NCI-H345 (cell line): ENCODE results near the gene PARD3B.
A peak's percentile ranks its signal among the peaks of the same experiment; 100 is the strongest.

Experiments used
- DNase-seq: peaks from one replicate; lab custom pipeline; 2025; lab: John Stamatoyannopoulos, UW

PARD3B gene

DNA sequence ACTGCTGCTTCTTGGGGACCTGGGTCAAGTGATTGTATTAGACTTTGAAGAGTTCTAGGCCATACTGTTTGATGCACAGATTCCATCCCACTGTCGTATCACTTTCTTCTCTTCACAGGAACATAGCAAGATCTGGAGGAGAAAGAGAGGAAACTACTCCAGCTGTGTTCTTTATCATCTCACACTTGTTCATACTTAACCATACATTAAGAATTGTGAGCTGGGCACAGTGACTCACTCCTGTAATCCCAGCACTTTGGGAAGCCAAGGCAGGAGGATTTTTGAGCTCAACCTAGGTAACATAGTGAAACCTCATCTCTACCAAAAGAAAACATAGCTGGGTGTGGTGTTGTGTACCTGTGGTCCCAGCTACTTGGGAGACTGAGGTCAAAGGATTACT is 111.7 kb downstream of the PARD3B start:
- DNase-seq: no peak

GRCh38 chr2:204662956-204663355 is 117.7 kb downstream of the PARD3B start:
- DNase-seq: no peak

DNA sequence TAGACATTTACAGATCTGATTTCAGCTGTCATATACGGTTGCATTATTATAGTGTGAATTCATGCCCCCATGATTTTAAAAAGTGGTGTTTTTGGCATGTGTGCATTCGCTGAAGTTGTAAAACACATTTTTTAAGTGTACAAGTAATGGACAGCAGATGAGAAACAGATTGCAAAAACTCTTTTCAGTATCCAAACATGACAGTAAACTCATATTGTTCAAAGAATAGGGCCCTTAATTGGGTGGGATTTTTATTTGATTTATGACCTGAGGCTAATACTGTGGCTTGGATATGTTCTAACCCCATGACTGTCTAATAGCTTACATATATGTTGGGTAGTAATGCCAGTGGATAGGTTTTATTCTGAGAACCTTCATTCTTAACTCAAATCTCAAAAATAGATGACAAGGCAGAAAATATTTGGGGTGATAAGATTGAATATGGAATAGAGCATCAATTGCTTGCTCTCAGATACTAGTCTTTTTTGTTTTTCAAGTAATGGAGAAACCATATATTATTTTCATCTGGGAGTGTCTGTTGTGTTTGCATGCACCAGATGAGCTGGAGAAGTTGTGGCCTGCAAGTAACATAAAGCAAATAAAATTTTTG is 118.6 kb downstream of the PARD3B start:
- DNase-seq: no peak

DNA sequence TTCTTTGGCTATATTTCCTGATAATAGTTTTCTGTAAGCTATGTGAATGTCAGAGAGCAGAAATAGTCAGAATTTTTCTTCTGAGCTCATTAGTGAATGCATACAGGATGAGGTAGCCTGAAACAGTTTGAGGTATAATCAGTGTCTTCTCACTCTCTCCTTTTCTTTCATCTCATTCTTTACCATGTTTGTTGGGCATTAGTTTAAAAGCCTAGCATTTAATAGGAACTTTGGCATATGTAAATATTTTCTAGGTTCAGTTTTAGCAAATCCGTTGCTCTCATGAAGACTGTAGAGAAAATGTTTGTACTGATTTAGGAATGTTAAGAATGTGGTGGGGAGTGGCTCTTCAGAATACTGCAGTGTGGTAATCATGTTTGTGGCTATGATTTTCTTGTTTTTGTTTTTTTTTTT is 119.4 kb downstream of the PARD3B start:
- no peak for DNase-seq

- no peak for DNase-seq
Observed at GRCh38 chr2:204665207-204665606, 119.9 kb downstream of the PARD3B start.

DNA sequence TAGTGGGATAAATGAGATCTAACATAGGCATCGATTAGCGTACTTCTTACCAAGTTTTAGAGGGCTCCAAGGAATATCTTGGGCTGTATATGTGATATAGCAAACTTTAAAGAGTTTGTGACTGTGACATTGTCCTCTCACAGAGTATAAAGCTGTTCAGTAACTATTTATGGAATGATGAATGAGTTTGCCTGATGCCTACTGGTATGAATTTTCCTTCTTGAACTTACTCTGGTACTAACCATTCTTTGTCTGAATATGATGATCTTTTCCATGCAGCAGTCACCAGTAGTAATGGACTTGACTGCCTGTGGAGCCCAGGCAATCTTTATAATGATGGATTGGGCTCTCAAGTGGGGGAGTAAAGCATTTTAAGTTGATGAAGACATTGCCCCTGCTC is 120.5 kb downstream of the PARD3B start:
- DNase-seq: no peak

GRCh38 chr2:204667990-204668389 is 122.7 kb downstream of the PARD3B start:
- no peak for DNase-seq

DNA sequence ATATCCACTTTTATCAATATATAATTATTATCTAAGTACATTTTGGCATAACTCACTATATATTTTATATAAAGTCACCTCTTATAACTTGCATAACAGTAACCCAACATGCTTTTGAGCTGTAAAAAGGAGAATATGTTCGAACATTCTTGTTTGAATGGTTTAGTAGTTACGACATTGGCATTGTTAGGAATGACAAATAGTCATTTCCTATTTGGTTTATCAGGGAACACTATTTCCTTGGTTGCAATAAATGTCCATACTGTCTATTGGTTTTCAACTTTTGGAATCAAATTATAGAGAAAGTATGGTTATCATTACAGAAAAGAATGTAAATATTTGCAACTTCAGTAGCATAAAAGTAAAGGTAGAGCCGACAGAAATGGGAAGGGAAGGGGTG is 124.1 kb downstream of the PARD3B start:
- DNase-seq: no peak

DNA sequence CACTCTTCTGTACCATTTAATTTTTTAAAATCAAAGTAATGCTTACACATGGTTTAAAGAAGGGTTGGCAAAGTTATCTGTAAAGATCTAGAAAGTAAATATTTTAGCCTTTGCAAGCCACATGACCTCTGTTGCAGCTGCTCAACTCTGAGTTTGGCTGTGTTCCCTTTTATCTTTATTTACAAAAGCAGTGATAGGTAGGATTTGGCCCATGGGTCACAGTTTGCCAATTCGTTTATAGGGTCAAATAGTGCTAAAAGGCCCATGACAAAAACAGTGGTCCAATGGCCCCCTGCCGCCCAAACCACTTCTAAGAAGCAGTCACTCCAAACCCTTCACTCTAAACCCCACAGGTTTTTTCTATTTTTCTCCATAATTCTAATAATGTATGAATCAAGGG is 124.8 kb downstream of the PARD3B start:
- no peak for DNase-seq

DNA sequence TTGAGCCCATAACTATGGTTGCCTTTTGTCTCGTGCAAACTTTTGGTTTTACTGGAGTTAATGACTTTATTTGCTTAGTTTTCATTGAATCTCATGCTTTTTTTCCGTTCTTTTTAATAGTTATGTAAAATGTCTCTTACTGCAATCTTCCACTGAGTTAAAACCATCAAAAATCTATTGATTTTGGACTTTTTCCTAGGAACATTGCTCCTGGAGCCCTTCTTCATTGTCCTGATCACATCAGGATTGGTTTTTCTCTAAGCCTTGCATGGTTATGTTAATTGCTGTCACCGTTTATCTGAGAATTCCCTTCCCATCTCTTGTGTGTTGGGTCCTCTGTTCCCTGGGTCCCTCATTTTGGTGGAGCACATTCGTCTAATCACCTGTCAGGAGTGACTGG is 125.5 kb downstream of the PARD3B start:
- DNase-seq: no peak

DNA sequence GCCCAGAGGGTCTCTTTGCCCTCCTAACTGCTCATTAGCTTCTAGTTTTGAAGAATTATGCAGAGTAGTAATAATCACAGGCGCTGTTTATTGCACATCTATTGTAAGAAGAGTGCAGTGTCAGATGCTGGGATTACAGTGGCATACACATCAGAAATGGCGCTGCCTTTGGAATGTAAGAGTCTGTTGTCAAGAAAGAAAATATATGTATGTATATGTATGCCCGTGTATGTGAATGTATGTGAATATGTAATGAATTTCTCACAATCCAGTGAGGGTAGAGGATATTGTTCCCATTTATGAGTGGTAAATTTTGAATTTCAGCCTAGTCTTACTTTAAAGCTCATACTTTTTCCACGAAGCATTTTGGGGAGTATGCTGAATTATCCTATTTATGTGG is 127.5 kb downstream of the PARD3B start:
- DNase-seq: no peak

- DNase-seq: no peak
Observed at GRCh38 chr2:204673877-204674276, 128.6 kb downstream of the PARD3B start.

GRCh38 chr2:204678031-204678430 is 132.8 kb downstream of the PARD3B start:
- no peak for DNase-seq

- no peak for DNase-seq
Observed at GRCh38 chr2:204680576-204680975, 135.3 kb downstream of the PARD3B start.

- no peak for DNase-seq
Observed at GRCh38 chr2:204681412-204681811, 136.1 kb downstream of the PARD3B start.

DNA sequence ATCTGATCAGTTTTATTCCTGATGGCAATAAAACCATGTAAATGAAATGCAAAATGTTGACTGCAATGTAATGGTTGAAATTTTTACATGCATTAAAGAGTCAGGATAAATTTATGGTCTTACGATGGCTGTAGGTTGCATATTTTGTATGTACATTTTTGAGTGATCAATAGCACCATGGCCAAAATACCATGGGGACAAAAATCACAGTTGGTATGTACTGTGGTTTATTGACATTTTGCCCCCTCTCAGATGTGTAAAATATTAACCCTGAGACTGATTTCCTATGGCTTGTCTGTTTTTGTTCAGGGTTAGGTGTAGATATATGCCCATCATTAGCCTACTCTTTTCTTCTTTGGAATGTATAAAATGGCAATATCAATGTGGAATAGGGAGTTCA is 138.1 kb downstream of the PARD3B start:
- DNase-seq: no peak

DNA sequence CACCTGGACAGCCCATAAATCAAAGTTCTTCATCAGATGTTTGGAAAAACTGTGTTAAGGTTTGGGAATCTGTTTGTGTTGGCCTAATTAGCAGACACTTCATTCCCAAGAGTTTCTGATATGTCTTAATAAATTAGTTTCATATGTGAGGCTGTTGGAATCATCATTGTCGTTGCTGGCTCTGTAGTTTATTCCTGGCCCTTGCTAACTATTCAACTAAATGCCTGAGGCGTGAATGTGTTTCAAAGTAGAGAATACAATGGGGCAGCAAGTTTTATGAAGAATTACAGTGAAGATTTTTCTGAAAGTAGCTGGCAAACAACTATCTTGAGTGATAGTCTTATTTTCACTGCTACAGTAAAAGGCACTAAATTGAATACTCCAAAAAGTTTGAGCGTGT is 141.1 kb downstream of the PARD3B start:
- DNase-seq: no peak

GRCh38 chr2:204687776-204688175 is 142.5 kb downstream of the PARD3B start:
- DNase-seq: no peak

- peak; percentile 67 for DNase-seq
Observed at GRCh38 chr2:204691911-204692510, 146.7 kb downstream of the PARD3B start.

DNA sequence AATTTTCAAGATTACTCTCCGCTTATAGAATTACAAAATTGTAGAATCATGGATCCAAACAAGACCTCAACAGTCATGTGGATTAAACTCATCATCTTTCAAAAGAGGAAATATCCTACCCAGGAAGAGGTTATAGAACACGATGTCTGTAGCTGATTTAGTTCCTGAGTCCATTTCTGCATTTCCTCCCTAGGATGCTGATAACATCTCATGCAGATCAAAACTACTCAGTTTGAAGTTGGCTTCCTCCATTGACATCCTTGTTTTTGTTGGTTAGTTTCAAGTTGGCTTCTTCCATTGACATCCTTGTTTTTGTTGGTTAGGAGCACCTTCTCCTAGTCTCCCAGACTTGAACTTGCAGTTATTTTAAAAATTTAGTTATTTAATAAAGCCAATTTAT is 147.5 kb downstream of the PARD3B start:
- DNase-seq: no peak

GRCh38 chr2:204693262-204693661 is 148.0 kb downstream of the PARD3B start:
- DNase-seq: no peak

DNA sequence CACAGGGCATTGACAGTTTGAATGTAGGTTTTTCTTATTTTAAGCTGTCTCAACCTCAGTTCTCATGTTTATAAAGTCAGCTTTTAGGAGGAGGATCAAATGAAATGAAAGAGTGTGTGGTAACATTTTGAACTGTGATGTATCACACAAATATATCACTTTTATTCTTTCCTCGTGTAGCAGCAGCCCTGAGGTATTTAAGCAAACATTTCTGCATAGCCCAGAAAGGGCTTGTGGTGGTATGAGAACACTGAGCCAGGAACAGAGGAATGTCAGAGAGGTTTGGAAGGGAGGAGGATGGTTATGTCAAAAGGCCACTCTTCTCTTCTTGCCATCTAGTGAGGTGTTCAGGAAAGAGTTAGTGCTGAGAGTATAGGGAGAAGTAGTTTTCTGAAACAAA is 150.2 kb downstream of the PARD3B start:
- DNase-seq: no peak

DNA sequence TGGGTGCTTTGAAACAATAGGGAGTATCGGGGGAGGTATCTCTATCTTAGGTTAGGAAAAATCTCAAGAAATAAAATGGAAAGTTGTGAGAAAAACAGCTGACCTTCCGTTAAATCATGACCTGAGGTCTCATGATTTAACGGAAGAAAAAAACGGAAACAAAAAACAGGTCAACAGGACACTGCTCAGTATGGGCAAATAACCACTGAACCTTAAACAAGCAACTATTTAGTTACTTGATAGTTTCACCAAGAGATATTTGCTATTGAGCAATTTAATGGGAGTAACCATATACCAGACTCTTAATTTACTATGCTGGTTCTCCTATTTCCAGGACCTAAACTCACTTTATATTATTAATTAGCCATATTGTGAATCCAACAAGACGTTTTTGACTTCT is 150.8 kb downstream of the PARD3B start:
- DNase-seq: no peak

GRCh38 chr2:204705243-204705932 is 160.1 kb downstream of the PARD3B start:
- no peak for DNase-seq
